ENCODE results near the gene NNAT. TPM values are rescaled to one million over a fixed set of nuclear protein-coding genes. Genes with fewer than 3 reads are reported as not detected.

The NNAT gene
- total RNA-seq, 1 donor from 2014 or later, result not detected

DNA sequence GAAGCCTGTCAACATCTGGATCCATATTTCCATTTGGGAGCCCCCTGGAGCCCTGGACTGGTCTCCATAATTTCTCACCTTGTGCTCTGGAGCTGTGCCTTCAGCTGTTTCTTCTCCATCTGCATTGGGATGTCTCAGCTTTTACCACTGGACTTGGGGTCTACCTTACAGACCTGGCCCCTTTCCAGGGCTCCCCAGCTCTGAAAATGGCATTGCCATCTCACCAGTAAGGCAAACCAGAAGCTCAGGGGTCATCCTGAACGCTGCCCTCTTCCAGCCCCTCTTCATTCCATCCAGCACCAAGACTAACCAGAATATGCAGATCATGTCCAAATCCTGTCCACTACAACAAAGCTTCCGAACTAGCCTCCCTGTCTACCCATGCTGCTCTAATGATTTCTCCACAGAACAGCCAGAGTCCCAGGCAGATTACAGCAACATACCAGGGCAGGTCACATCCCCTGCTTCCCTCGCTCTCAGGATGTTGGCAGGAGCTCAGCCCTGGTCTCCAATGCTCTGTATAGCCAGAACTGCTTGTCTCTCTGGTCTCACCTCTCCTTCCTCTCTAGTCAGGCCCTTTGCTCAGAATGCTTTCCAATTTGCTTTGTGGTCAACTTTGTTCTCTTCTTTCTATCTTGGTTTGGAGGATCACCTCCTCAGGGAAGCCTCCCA, 17.7 kb upstream of the NNAT start:
- no peak overlapping the region for H3K27ac ChIP-seq
- DNase-seq (ENCODE audit: low spot score in 2 of 2), result no peak
- no peaks in the 10 kb centered on the region for H3K4me1 ChIP-seq
- no peaks in the 10 kb centered on the region for H3K27me3 ChIP-seq
- H3K4me3 ChIP-seq, result no peak overlapping the region
- TF ChIP-seq, protein P1, sequence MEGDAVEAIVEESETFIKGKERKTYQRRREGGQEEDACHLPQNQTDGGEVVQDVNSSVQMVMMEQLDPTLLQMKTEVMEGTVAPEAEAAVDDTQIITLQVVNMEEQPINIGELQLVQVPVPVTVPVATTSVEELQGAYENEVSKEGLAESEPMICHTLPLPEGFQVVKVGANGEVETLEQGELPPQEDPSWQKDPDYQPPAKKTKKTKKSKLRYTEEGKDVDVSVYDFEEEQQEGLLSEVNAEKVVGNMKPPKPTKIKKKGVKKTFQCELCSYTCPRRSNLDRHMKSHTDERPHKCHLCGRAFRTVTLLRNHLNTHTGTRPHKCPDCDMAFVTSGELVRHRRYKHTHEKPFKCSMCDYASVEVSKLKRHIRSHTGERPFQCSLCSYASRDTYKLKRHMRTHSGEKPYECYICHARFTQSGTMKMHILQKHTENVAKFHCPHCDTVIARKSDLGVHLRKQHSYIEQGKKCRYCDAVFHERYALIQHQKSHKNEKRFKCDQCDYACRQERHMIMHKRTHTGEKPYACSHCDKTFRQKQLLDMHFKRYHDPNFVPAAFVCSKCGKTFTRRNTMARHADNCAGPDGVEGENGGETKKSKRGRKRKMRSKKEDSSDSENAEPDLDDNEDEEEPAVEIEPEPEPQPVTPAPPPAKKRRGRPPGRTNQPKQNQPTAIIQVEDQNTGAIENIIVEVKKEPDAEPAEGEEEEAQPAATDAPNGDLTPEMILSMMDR (IDR thresholded peaks at IDR 0.05), result no peak
- H3K36me3 ChIP-seq, result no peaks in the 10 kb centered on the region
- intact Hi-C loops (cut with DNase I), result no loop called here
- H3K9me3 ChIP-seq, result no peaks in the 10 kb centered on the region

DNA sequence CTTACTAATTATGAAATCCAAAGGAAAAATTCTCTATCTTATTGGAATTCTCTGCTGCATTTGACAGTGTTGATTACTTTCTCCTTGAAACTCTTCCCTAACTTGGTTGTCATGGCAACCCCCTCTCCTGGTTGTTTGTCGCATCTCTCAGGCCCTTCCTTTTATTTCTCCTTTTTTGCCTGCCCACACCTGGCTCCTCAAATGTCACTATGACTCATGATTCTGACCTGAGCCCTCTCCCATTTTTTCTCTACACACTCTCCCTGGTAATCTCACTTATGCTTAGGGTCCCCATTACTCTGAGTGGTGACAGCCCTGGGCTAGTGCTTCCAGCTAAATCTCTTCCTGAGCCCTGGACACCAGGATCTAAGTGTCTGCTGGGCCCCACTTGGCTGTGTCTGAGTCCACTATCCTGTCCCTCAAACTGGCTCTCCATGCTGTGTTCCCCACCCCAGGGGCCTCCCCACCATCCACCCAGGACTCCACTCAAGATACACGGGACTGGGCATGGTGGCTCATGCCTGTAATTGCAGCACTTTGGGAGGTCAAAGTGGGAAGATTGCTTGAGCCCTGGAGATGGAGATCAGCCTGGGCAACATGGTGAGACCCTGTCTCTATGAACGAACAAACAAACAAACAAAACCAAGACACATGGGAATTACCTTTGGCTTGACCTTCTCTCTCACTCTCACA, 16.5 kb upstream of the NNAT start:
- no peaks in the 10 kb centered on the region for H3K36me3 ChIP-seq
- no peaks in the 10 kb centered on the region for H3K4me1 ChIP-seq
- TF ChIP-seq, protein P1 (IDR thresholded peaks at IDR 0.05), result no peak
- no peaks in the 10 kb centered on the region for H3K27me3 ChIP-seq
- no peak for DNase-seq (ENCODE audit: low spot score in 2 of 2)
- H3K27ac ChIP-seq, result no peak overlapping the region
- H3K9me3 ChIP-seq, result no peaks in the 10 kb centered on the region
- H3K4me3 ChIP-seq, result no peak overlapping the region
- intact Hi-C loops (cut with DNase I), result no loop called here

DNA sequence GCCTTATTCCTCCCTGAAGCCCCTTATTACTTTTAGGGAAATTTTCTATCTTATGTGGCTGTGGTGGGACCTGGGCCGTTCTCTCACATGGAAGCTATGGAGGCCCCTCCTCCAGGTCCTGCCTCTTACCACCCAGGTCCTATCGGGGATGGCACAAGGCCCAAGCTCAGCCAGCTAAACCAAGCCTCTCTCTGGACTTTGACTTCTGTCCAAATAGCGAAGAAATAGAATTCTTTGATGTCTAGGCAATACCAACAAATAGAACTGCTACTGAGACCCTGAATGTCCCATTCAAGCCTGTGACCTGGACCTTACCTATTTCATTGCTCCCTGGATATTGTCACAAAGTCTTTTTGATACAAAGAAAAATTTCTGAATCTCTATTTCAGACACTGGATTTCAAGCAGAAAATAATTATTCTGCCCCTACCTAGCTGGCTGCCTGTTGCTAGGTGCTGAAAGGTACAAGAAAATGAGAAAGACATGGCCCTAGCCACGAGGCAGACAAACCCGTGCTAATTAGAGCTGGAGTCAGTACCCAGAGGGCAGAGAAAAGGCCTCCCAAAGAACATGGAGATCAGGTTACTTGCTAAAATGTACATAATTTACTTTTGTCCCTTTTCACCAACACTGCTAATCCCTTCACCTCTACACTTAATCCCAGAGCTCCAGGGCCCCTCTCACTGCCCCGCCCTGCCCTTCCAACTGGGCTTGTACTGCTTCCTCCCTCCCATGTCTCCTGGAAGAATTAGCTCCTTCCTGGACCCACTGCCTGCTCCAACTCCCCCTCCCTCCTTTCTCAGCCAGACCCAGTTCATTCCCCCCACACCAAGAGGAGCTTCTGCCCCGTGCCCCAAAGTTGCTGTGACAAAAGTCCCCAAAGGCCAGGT, 15.5 kb upstream of the NNAT start:
- intact Hi-C loops (cut with DNase I), result no loop called here
- H3K9me3 ChIP-seq, result no peaks in the 10 kb centered on the region
- H3K4me3 ChIP-seq, result no peak overlapping the region
- H3K4me1 ChIP-seq, result no peaks in the 10 kb centered on the region
- H3K36me3 ChIP-seq, result peaks cover 0 to 3% of the 10 kb centered on the region in 2 donors
- H3K27me3 ChIP-seq, result no peaks in the 10 kb centered on the region
- TF ChIP-seq, protein P1 (IDR thresholded peaks at IDR 0.05), result no peak
- H3K27ac ChIP-seq, result no peak overlapping the region
- DNase-seq (ENCODE audit: low spot score in 2 of 2), result no peak

DNA sequence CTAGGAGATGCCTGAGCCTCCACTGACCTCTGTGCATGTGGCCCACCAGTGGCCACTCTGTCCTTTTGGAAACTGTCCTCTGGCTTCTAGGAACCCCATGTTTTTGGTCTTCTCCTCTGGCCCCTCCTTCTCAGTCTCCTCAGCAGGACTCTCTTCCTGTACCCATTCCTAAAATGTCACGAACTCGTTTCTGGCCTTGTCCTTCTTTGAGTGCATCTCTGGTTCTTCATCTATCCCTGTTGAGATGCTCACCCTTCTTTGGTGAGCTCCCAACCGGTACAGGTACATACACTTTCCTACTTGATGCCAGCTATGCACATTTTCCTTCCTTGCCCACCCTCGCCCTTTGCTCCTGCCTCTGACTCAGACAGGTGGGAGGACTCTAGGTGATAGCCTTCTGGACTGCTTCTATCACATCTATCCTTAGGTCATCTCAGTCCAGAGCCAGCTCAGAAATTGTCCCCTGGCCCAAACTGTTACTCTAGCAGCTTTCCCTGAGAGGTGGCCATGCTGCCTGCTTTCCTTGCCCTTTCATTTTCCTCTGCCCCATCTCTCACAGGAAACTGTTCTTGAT, 14.8 kb upstream of the NNAT start:
- intact Hi-C loops (cut with DNase I), result no loop called here
- Histone ChIP-seq H3K4me3 (no peak overlapping the region), H3K27me3 (no peaks in the 10 kb centered on the region), H3K36me3 (peaks cover 6 to 7% of the 10 kb centered on the region in 2 donors), H3K4me1 (no peaks in the 10 kb centered on the region), H3K27ac (no peak overlapping the region), H3K9me3 (no peaks in the 10 kb centered on the region)
- TF ChIP-seq, protein P1 (IDR thresholded peaks at IDR 0.05), result no peak
- no peak for DNase-seq (ENCODE audit: low spot score in 2 of 2)

DNA sequence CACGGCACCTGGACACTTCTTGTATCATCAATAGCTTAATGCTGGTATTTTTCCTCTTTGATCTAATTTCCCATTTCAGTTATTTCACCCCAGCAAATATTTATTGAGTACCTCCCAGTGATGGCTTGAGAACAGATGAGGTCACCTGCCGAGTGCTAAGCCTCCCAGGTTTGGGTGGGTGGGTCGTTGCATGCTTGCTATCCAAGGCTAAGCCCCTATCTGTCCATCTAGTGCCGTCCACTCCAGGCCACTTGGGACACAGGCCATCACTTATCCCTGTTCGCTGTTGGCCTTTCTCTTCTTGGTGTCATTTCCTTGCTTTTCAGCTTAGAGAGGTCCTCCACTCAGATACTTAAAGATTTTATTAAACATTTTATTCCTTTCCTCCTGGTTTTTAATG, 10.8 kb upstream of the NNAT start:
- DNase-seq (ENCODE audit: low spot score in 2 of 2), result no peak
- H3K36me3 ChIP-seq, result peaks cover 14 to 25% of the 10 kb centered on the region in 2 donors
- intact Hi-C loops (cut with DNase I), result no loop called here
- H3K4me1 ChIP-seq, result no peaks in the 10 kb centered on the region
- no peaks in the 10 kb centered on the region for H3K9me3 ChIP-seq
- no peaks in the 10 kb centered on the region for H3K27me3 ChIP-seq
- no peak overlapping the region for H3K27ac ChIP-seq
- TF ChIP-seq, protein P1 (IDR thresholded peaks at IDR 0.05), result no peak
- H3K4me3 ChIP-seq, result no peak overlapping the region
